Neuronal stem cell (in vitro differentiated cells): ENCODE measurements around the gene TRIM17.

ENCODE experiments used
- DNase-seq: peaks from one replicate; pipeline ENCODE4 v3.0.0-alpha.2; 2013; ENCODE audit warnings: low spot score
- H2AFZ ChIP-seq: one replicate; pipeline ENCODE4 v1.6.1; 2013; ENCODE audit warnings: mild to moderate bottlenecking, low read length, inconsistent platforms
- H2AK5ac ChIP-seq: 2 replicates; pipeline ENCODE4 v1.6.1; 2013; ENCODE audit warnings: low read depth, mild to moderate bottlenecking, inconsistent platforms, low read length, moderate library complexity, mixed read lengths
- H2BK120ac ChIP-seq: 2 replicates; pipeline ENCODE4 v1.6.1; 2013; ENCODE audit warnings: low read depth, mild to moderate bottlenecking, inconsistent platforms, low read length, moderate library complexity, mixed read lengths
- H2BK12ac ChIP-seq: one replicate; pipeline ENCODE4 v1.6.1; 2013; ENCODE audit warnings: low read length, inconsistent platforms
- H2BK15ac ChIP-seq: 2 replicates; pipeline ENCODE4 v1.6.1; 2013; ENCODE audit warnings: mild to moderate bottlenecking, low read length, inconsistent platforms, mixed read lengths
- H2BK5ac ChIP-seq: one replicate; pipeline ENCODE4 v1.6.1; 2013; ENCODE audit warnings: inconsistent platforms, mild to moderate bottlenecking, low read length, moderate library complexity
- H3K14ac ChIP-seq: one replicate; pipeline ENCODE4 v1.6.1; 2013; ENCODE audit warnings: low read length, inconsistent platforms
- H3K18ac ChIP-seq: 2 replicates; pipeline ENCODE4 v1.6.1; 2013; ENCODE audit warnings: low read length, inconsistent platforms
- H3K23ac ChIP-seq: 2 replicates; pipeline ENCODE4 v1.6.1; 2013; ENCODE audit warnings: low read depth, mild to moderate bottlenecking, mixed read lengths, low read length, inconsistent platforms; ENCODE audit not compliant: poor library complexity
- H3K27ac ChIP-seq: replicated peaks from 3 replicates; pipeline ENCODE4 v1.5.1; 2013; ENCODE audit warnings: low read length, inconsistent platforms
- H3K27me3 ChIP-seq, 3 experiments: 2 replicates each; pipeline ENCODE4 v1.6.1; 2013; ENCODE audit warnings: low read length in 3 of 3, mild to moderate bottlenecking in 2 of 3, inconsistent platforms in 1 of 3, low read depth in 1 of 3, mixed read lengths in 1 of 3, moderate library complexity in 1 of 3; ENCODE audit not compliant: control insufficient read depth in 3 of 3, insufficient read depth in 3 of 3
- H3K36me3 ChIP-seq, 2 donors: replicated peaks in 1 of 2; 2 replicates each; pipeline ENCODE4 v1.6.1; 2013; ENCODE audit warnings: low read length in 2 of 2; ENCODE audit not compliant: control insufficient read depth in 2 of 2, insufficient read depth in 2 of 2
- H3K4ac ChIP-seq: 2 replicates; pipeline ENCODE4 v1.6.1; 2013; ENCODE audit warnings: inconsistent platforms, mild to moderate bottlenecking, low read length, moderate library complexity
- H3K4me1 ChIP-seq, 2 donors: 1 replicate in 1 of 2; 2 replicates in 1 of 2; pipeline ENCODE4 v1.6.1; 2013; ENCODE audit warnings: low read length in 2 of 2, low read depth in 1 of 2; ENCODE audit not compliant: control insufficient read depth in 2 of 2, insufficient read depth in 1 of 2
- H3K4me2 ChIP-seq: one replicate; pipeline ENCODE4 v1.6.1; 2013; ENCODE audit warnings: mild to moderate bottlenecking, low read length, inconsistent platforms; ENCODE audit not compliant: insufficient read depth, poor library complexity, severe bottlenecking
- H3K4me3 ChIP-seq, 2 donors: 2 replicates each; pipeline ENCODE4 v1.5.1; 2013; ENCODE audit warnings: low read length in 2 of 2, mild to moderate bottlenecking in 2 of 2, inconsistent platforms in 1 of 2, moderate library complexity in 1 of 2
- H3K79me1 ChIP-seq: one replicate; pipeline ENCODE4 v1.6.1; 2013; ENCODE audit warnings: low read depth, mild to moderate bottlenecking, inconsistent platforms, low read length, moderate library complexity
- H3K9ac ChIP-seq: one replicate; pipeline ENCODE4 v1.6.1; 2013; ENCODE audit warnings: mild to moderate bottlenecking, low read depth, low read length, inconsistent platforms; ENCODE audit not compliant: poor library complexity
- H3K9me3 ChIP-seq, 2 donors: replicated peaks in 1 of 2; 2 replicates each; pipeline versions ENCODE3 to v1.6.1; 2013; ENCODE audit warnings: low read length in 2 of 2, mild to moderate bottlenecking in 2 of 2, inconsistent platforms in 1 of 2, low read depth in 1 of 2, mixed read lengths in 1 of 2, moderate library complexity in 1 of 2; ENCODE audit not compliant: control insufficient read depth in 2 of 2, insufficient read depth in 1 of 2
- H4K8ac ChIP-seq: one replicate; pipeline ENCODE4 v1.6.1; 2013; ENCODE audit warnings: low read depth, mild to moderate bottlenecking, inconsistent platforms, low read length, moderate library complexity
- H4K91ac ChIP-seq: one replicate; pipeline ENCODE4 v1.6.1; 2013; ENCODE audit warnings: low read length, low read depth, mild to moderate bottlenecking, inconsistent platforms; ENCODE audit not compliant: poor library complexity
- WGBS, 2 donors: extraction: QIAGEN DNeasy Blood & Tissue Kit; methylation state at CpG; one replicate each; pipeline ENCODE4 v1.1.7; 2013; ENCODE audit warnings: missing lambda C conversion rate in 2 of 2, mixed read lengths in 1 of 2; ENCODE audit not compliant: insufficient read length in 2 of 2, insufficient replicate concordance in 1 of 2; ENCODE audit errors: extremely low coverage in 2 of 2; 5-methylcytosine and 5-hydroxymethylcytosine counted together

Gene TRIM17

GRCh38 chr1:228362884-228363450, 53.7 kb downstream of the TRIM17 start:
- WGBS, 2 donors = no CpG with 5 or more reads among the region's 4 CpGs
- peaks cover 0 to 2% of the 10 kb centered on the region in 2 donors for H3K4me1 ChIP-seq
- no peak for DNase-seq
- peaks cover 4% of the 10 kb centered on the region for H3K79me1 ChIP-seq
- H3K36me3 ChIP-seq = no peaks in the 10 kb centered on the region
- no peak overlapping the region for H2AFZ ChIP-seq
- no peak overlapping the region for H3K4me3 ChIP-seq
- no peak overlapping the region for H2BK15ac ChIP-seq
- peaks cover 0 to 3% (median 0%) of the 10 kb centered on the region in 3 experiments for H3K27me3 ChIP-seq
- no peak overlapping the region for H2BK12ac ChIP-seq
- peak overlapping the region; percentile 64 for H3K18ac ChIP-seq
- no peak overlapping the region for H3K27ac ChIP-seq
- H2BK120ac ChIP-seq = no peak overlapping the region
- no peak overlapping the region for H4K8ac ChIP-seq
- no peak overlapping the region for H4K91ac ChIP-seq
- H3K23ac ChIP-seq = no peak overlapping the region
- H3K9me3 ChIP-seq = peaks cover 0 to 8% of the 10 kb centered on the region in 2 donors
- no peak overlapping the region for H3K14ac ChIP-seq
- peak overlapping the region; percentile 39 for H2BK5ac ChIP-seq
- H3K9ac ChIP-seq = peak overlapping the region; percentile 44
- no peak overlapping the region for H2AK5ac ChIP-seq
- H3K4ac ChIP-seq = no peak overlapping the region
- H3K4me2 ChIP-seq = no peak overlapping the region

- Histone ChIP-seq H3K9me3 (peaks cover 0 to 9% of the 10 kb centered on the region in 2 donors), H2BK12ac (no peak overlapping the region), H3K23ac (peak overlapping the region; percentile 80), H2AK5ac (peak overlapping the region; percentile 70), H3K27me3 (peaks cover 0 to 3% (median 0%) of the 10 kb centered on the region in 3 experiments), H3K9ac (no peak overlapping the region), H3K4me3 (no peak overlapping the region), H4K91ac (no peak overlapping the region), H2BK5ac (no peak overlapping the region), H3K27ac (no peak overlapping the region), H3K36me3 (no peaks in the 10 kb centered on the region), H3K4me2 (no peak overlapping the region), H3K79me1 (peaks cover 4% of the 10 kb centered on the region), H3K4ac (no peak overlapping the region), H3K18ac (peak overlapping the region; percentile 64), H3K14ac (no peak overlapping the region), H2AFZ (no peak overlapping the region), H2BK15ac (no peak overlapping the region), H2BK120ac (no peak overlapping the region), H4K8ac (no peak overlapping the region), H3K4me1 (peaks cover 0 to 2% of the 10 kb centered on the region in 2 donors)
- no peak for DNase-seq
- WGBS, 2 donors = no CpG with 5 or more reads among the region's 18 CpGs
These were observed 54.3 kb downstream of the TRIM17 start for GRCh38 chr1:228362141-228362883.

- peak overlapping the region; percentile 70 for H2AK5ac ChIP-seq
- no peak for DNase-seq
- peak overlapping the region; percentile 85 for H3K23ac ChIP-seq
- H3K4me3 ChIP-seq = no peak overlapping the region
- H2AFZ ChIP-seq = no peak overlapping the region
- no peak overlapping the region for H3K4ac ChIP-seq
- H3K36me3 ChIP-seq = no peaks in the 10 kb centered on the region
- no CpG with 5 or more reads among the region's 26 CpGs for WGBS, 2 donors
- H3K4me1 ChIP-seq = peaks cover 0 to 2% of the 10 kb centered on the region in 2 donors
- no peak overlapping the region for H2BK120ac ChIP-seq
- no peak overlapping the region for H3K14ac ChIP-seq
- no peak overlapping the region for H2BK12ac ChIP-seq
- no peak overlapping the region for H2BK15ac ChIP-seq
- peaks cover 4% of the 10 kb centered on the region for H3K79me1 ChIP-seq
- H3K27me3 ChIP-seq = no peaks in the 10 kb centered on the region
- no peak overlapping the region for H2BK5ac ChIP-seq
- H3K27ac ChIP-seq = no peak overlapping the region
- no peak overlapping the region for H3K9ac ChIP-seq
- peak overlapping the region; percentile 71 for H3K18ac ChIP-seq
- no peak overlapping the region for H4K91ac ChIP-seq
- no peak overlapping the region for H3K4me2 ChIP-seq
- H4K8ac ChIP-seq = no peak overlapping the region
- peaks cover 0 to 9% of the 10 kb centered on the region in 2 donors for H3K9me3 ChIP-seq
These were observed 55.1 kb downstream of the TRIM17 start for GRCh38 chr1:228361314-228362140.
